PC-3 (cell line): ENCODE data around the gene ABCC11. TPM values are rescaled to one million over a fixed set of nuclear protein-coding genes. Genes with fewer than 3 reads are reported as not detected.

ENCODE experiments used
- ATAC-seq: fragments of 200-7000 bp; cut with Tn5 transposase; 2 replicates; pipeline ENCODE4 v1.9.1; 2020; ENCODE audit warnings: mild to moderate bottlenecking, moderate library complexity
- BruUV-seq: library from RNA; stranded (reverse); fragments of 400-500 nt; replicated peaks from 2 replicates; lab custom pipeline; 2021; lab: Mats Ljungman, UMichigan
- CTCF ChIA-PET: fragments of 300-600 bp; sonication (Branson Sonifier 250); formaldehyde crosslinking; loops from one replicate; lab custom pipeline; 2022; ENCODE audit warnings: antibody characterized with exemption; lab: Charles Lee
- POLR2A ChIA-PET: fragments of 300-600 bp; sonication (Branson Sonifier 250); formaldehyde crosslinking; loops from one replicate; lab custom pipeline; 2022; ENCODE audit warnings: antibody characterized with exemption; ENCODE audit not compliant: unreplicated experiment; lab: Charles Lee
- DNase-seq: peaks from one replicate; pipeline ENCODE4 v3.0.0-alpha.2; 2015
- H2AFZ ChIP-seq: fragments of 300-600 bp; sonication (generic); 2 replicates; pipeline ENCODE4 v1.6.0; 2016; ENCODE audit warnings: antibody characterized with exemption, low read length
- H3F3A ChIP-seq: fragments of 300-600 bp; sonication (generic); one replicate; pipeline ENCODE4 v1.6.0; 2017; ENCODE audit warnings: antibody characterized with exemption, low read length, control low read depth, mild to moderate bottlenecking; ENCODE audit not compliant: unreplicated experiment
- H3K27ac ChIP-seq: fragments of 300-600 bp; sonication (generic); 2 replicates; pipeline ENCODE4 v1.5.1; 2016; ENCODE audit warnings: mild to moderate bottlenecking, low read length
- H3K27me3 ChIP-seq: fragments of 300-600 bp; sonication (generic); 2 replicates; pipeline ENCODE4 v1.6.1; 2016; ENCODE audit warnings: low read length, mixed read lengths
- H3K36me3 ChIP-seq: fragments of 300-600 bp; sonication (generic); 2 replicates; pipeline ENCODE4 v1.6.1; 2016; ENCODE audit warnings: low read depth, mixed run types, low read length, mixed read lengths
- H3K4me1 ChIP-seq: fragments of 300-600 bp; sonication (generic); 2 replicates; pipeline ENCODE4 v1.5.1; 2016; ENCODE audit warnings: low read length; ENCODE audit not compliant: insufficient read depth
- H3K4me2 ChIP-seq: fragments of 300-600 bp; sonication (generic); 2 replicates; pipeline ENCODE4 v1.6.0; 2016; ENCODE audit warnings: low read length
- H3K4me3 ChIP-seq: fragments of 300-600 bp; sonication (generic); 2 replicates; pipeline ENCODE4 v1.5.1; 2016; ENCODE audit warnings: mild to moderate bottlenecking, low read length, mixed read lengths
- H3K79me2 ChIP-seq: fragments of 300-600 bp; sonication (generic); 2 replicates; pipeline ENCODE4 v1.6.1; 2017; ENCODE audit warnings: low read length, mixed read lengths
- H3K9ac ChIP-seq: fragments of 300-600 bp; sonication (generic); 2 replicates; pipeline ENCODE4 v1.6.0; 2016; ENCODE audit warnings: mild to moderate bottlenecking, low read length
- H3K9me2 ChIP-seq: fragments of 300-600 bp; sonication (generic); replicated peaks from 2 replicates; pipeline ENCODE4 v1.6.1; 2016; ENCODE audit warnings: mixed run types, low read length, mixed read lengths
- H3K9me3 ChIP-seq: fragments of 300-600 bp; sonication (generic); 2 replicates; pipeline ENCODE4 v1.6.1; 2016; ENCODE audit warnings: low read length, mixed read lengths
- H4K20me1 ChIP-seq: fragments of 300-600 bp; sonication (generic); 2 replicates; pipeline ENCODE4 v1.6.1; 2016; ENCODE audit warnings: low read length, mixed read lengths
- EZH2 ChIP-seq: fragments of 300-600 bp; sonication (generic); IDR thresholded peaks from one replicate; pipeline ENCODE4 v1.6.1; 2017; ENCODE audit warnings: antibody characterized with exemption, mild to moderate bottlenecking, low read length; ENCODE audit not compliant: unreplicated experiment
- EZH2phosphoT487 ChIP-seq: fragments of 300-600 bp; sonication (generic); IDR thresholded peaks from 2 replicates; pipeline ENCODE4 v1.6.1; 2018; ENCODE audit warnings: mild to moderate bottlenecking, antibody characterized with exemption, low read length, borderline replicate concordance
- intact Hi-C: fragments of 100-400 bp; cut with micrococcal nuclease; formaldehyde crosslinking; loops from 2 replicates; pipeline ENCODE4 v1.9.0; 2023
- total RNA-seq: library from RNA; depleted of rRNA; stranded (reverse); fragments of >200 nt; gene quantifications from 2 replicates; pipeline ENCODE4 v1.2.3, GENCODE V29; 2014
- TF ChIP-seq, protein P1 (sequence below): fragments of 300-600 bp; sonication (generic); conservative IDR thresholded peaks from 2 replicates; pipeline ENCODE4 v1.5.1; 2017; ENCODE audit warnings: antibody characterized with exemption, low read depth, mild to moderate bottlenecking, low read length

Gene ABCC11
- total RNA-seq, 1 experiment from 2014 or later = 0.26 TPM

DNA sequence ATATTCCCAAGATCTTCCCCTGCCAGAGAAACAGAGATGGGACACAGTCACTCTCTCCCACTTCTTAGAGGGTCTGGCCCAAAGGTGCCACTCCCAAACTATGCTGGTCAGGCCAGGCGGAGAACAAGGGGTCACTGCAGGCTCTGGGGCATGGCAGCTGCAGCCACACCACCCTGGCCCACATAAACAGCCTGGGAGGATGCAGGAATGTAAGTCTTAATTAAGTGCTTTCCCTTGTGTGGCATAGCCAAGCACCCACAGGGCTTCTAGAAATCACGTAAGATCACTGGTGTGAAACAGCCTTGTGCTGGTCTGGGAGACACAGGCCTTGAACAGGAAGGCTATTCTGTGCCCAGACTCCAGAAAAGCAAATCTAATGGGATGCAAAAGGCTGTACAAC is 123.1 kb downstream of the ABCC11 start:
- H3K27ac ChIP-seq = peak overlapping the region; percentile 99

DNA sequence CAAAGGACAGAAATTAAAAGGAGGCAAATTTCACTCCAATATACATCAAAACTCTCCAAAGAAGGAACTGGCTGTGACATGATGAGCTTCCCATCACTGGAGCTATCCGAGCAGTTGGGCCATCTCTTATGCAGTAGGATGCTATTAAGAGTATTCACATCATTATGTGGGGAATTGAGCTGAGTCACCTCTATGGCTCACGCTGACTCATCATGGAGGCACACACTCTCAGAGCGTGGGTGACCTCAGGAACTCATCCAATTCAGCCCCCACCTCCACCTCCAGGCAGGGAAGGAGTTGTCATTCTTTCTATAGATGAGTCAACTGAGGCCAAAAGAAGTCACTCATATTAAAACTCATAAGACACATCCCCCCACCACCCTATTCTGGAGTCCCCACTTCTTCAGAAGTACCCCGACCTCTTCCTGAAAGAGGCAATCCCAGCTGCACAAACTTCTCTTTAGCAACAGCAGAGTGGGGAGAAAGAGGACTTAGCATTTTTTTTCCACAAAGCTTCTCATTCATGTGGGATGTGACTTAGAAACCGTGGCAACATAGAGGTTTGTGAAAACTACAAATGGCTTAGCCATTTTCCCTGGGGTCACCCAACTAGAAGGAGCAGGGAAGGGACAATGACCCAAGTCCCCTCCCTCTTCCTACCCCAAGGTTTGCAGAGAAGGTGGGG is 124.1 kb downstream of the ABCC11 start:
- H2AFZ ChIP-seq = no peak overlapping the region
- H3K9me3 ChIP-seq = no peaks in the 10 kb centered on the region
- H3K4me2 ChIP-seq = peak overlapping the region; percentile 66
- POLR2A ChIA-PET = interaction anchor here (0.5 to 0.9 kb wide), 3 partner anchors 243 to 1414 kb away, joined by 3 to 11 read pairs (median 4); no protein-coding TSS in a partner anchor
- H3K27me3 ChIP-seq = no peaks in the 10 kb centered on the region
- TF ChIP-seq EZH2phosphoT487 = no peak
- no peak for TF ChIP-seq EZH2
- TF ChIP-seq, protein P1, sequence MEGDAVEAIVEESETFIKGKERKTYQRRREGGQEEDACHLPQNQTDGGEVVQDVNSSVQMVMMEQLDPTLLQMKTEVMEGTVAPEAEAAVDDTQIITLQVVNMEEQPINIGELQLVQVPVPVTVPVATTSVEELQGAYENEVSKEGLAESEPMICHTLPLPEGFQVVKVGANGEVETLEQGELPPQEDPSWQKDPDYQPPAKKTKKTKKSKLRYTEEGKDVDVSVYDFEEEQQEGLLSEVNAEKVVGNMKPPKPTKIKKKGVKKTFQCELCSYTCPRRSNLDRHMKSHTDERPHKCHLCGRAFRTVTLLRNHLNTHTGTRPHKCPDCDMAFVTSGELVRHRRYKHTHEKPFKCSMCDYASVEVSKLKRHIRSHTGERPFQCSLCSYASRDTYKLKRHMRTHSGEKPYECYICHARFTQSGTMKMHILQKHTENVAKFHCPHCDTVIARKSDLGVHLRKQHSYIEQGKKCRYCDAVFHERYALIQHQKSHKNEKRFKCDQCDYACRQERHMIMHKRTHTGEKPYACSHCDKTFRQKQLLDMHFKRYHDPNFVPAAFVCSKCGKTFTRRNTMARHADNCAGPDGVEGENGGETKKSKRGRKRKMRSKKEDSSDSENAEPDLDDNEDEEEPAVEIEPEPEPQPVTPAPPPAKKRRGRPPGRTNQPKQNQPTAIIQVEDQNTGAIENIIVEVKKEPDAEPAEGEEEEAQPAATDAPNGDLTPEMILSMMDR = no peak
- H3K9me2 ChIP-seq = no peaks in the 10 kb centered on the region
- no peaks in the 10 kb centered on the region for H4K20me1 ChIP-seq
- peak; percentile 76 for ATAC-seq
- CTCF ChIA-PET = interaction anchor here (0.6 to 0.7 kb wide), 3 partner anchors 42 to 981 kb away, joined by 3 to 4 read pairs (median 4); no protein-coding TSS in a partner anchor
- peaks cover 7% of the 10 kb centered on the region for H3F3A ChIP-seq
- intact Hi-C loops = loop anchor here (10.0 kb wide), 1 partner anchor 978 kb away; the partner anchor contains the start of gene NETO2
- H3K9ac ChIP-seq = peak overlapping the region; percentile 82
- H3K36me3 ChIP-seq = no peaks in the 10 kb centered on the region
- no peaks in the 10 kb centered on the region for H3K79me2 ChIP-seq
- H3K27ac ChIP-seq = peak overlapping the region; percentile 99
- H3K4me3 ChIP-seq = no peak overlapping the region
- DNase-seq = peak; percentile 98
- BruUV-seq = no TSS peak
- H3K4me1 ChIP-seq = peaks cover 52% of the 10 kb centered on the region

More for the DNA sequence above, 123.1 kb downstream of the ABCC11 start:
- H3K36me3 ChIP-seq = no peaks in the 10 kb centered on the region
- H3K4me1 ChIP-seq = peaks cover 62% of the 10 kb centered on the region
- no peaks in the 10 kb centered on the region for H3K79me2 ChIP-seq
- DNase-seq (no peak), ATAC-seq (no peak)
- H3K4me3 ChIP-seq = no peak overlapping the region
- H2AFZ ChIP-seq = no peak overlapping the region
- peak overlapping the region; percentile 77; the same call in 1 of the 2 replicates for H3K9ac ChIP-seq
- intact Hi-C loops = loop anchor here (10.0 kb wide), 1 partner anchor 979 kb away; the partner anchor contains the start of gene NETO2
- ChIA-PET POLR2A (no interaction called here), CTCF (no interaction called here)
- no TSS peak for BruUV-seq
- TF ChIP-seq, protein P1 = no peak
- TF ChIP-seq EZH2phosphoT487 (no peak), EZH2 (no peak)
- no peaks in the 10 kb centered on the region for H3K27me3 ChIP-seq
- H4K20me1 ChIP-seq = no peaks in the 10 kb centered on the region
- 0 out of 2 replicates have a peak overlapping the region, but pooled peaks have one; percentile 66 for H3K4me2 ChIP-seq
- H3F3A ChIP-seq = peaks cover 11% of the 10 kb centered on the region
- H3K9me3 ChIP-seq = no peaks in the 10 kb centered on the region
- no peaks in the 10 kb centered on the region for H3K9me2 ChIP-seq
